Esophagus squamous epithelium (tissue), 4 donors: Measurements from ENCODE around the gene SNRK.

Source experiments
- CTCF ChIP-seq, 6 experiments: fragments of 450-650 bp in 4 of 6; fragments of 200-600 bp in 2 of 6; sonication (generic) in 2 of 6; IDR thresholded peaks; one replicate each; pipeline ENCODE4 v1.5.1; 2016 to 2019; ENCODE audit warnings: antibody characterized with exemption in 6 of 6, mild to moderate bottlenecking in 4 of 6, moderate library complexity in 4 of 6
- POLR2A ChIP-seq, 4 donors: fragments of 450-650 bp; IDR thresholded peaks; one replicate each; pipeline ENCODE4 v1.6.1; 2017; ENCODE audit warnings: antibody characterized with exemption in 4 of 4, mild to moderate bottlenecking in 4 of 4, moderate library complexity in 3 of 4

GRCh38 chr3:43330981-43331380 is 44.6 kb downstream of the SNRK start:
- TF ChIP-seq CTCF (IDR thresholded peaks at IDR 0.05), result no peak
- TF ChIP-seq POLR2A (IDR thresholded peaks at IDR 0.05), result no peak
